Fibroblast of pulmonary artery (primary cell): ENCODE measurements around the gene IDS.

Experiments
- DNase-seq: peaks from one replicate; pipeline ENCODE4 v3.0.0-alpha.2; 2010; ENCODE audit warnings: low read depth
- H3K4me3 ChIP-seq: replicated peaks from 2 replicates; pipeline ENCODE4 v1.5.1; 2011; ENCODE audit warnings: low read depth, mild to moderate bottlenecking, control low read depth, low read length, moderate library complexity
- TF ChIP-seq, protein P1 (sequence below): IDR thresholded peaks from 2 replicates; pipeline ENCODE4 v1.5.1; 2011; ENCODE audit warnings: mild to moderate bottlenecking, control low read depth, low read length, inconsistent platforms; ENCODE audit errors: missing control alignments

Gene IDS

DNA sequence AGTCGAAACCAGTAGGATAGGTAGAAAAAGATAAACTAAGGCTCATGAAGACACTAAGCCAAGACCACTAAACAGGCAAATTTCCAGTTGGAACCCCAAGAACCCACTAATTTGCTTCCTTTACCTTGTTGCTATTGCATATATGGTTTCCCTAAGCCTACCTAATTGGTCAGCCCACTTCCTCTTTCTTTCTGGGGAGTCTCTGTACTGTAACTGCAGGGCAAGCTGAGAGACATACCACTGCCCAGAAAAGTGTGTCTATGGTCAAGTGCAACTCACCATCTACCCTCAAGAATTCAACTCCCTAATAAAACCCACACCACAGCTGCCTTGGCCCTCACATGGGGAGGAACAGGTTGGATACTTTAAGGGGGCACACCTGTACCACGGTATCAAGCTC, 28.6 kb downstream of the IDS start:
- DNase-seq, result no peak
- no peak overlapping the region for H3K4me3 ChIP-seq
- TF ChIP-seq, protein P1, sequence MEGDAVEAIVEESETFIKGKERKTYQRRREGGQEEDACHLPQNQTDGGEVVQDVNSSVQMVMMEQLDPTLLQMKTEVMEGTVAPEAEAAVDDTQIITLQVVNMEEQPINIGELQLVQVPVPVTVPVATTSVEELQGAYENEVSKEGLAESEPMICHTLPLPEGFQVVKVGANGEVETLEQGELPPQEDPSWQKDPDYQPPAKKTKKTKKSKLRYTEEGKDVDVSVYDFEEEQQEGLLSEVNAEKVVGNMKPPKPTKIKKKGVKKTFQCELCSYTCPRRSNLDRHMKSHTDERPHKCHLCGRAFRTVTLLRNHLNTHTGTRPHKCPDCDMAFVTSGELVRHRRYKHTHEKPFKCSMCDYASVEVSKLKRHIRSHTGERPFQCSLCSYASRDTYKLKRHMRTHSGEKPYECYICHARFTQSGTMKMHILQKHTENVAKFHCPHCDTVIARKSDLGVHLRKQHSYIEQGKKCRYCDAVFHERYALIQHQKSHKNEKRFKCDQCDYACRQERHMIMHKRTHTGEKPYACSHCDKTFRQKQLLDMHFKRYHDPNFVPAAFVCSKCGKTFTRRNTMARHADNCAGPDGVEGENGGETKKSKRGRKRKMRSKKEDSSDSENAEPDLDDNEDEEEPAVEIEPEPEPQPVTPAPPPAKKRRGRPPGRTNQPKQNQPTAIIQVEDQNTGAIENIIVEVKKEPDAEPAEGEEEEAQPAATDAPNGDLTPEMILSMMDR, result no peak

GRCh38 chrX:149473966-149474365, 31.1 kb downstream of the IDS start:
- no peak overlapping the region for H3K4me3 ChIP-seq
- DNase-seq, result no peak
- TF ChIP-seq, protein P1, result no peak

DNA sequence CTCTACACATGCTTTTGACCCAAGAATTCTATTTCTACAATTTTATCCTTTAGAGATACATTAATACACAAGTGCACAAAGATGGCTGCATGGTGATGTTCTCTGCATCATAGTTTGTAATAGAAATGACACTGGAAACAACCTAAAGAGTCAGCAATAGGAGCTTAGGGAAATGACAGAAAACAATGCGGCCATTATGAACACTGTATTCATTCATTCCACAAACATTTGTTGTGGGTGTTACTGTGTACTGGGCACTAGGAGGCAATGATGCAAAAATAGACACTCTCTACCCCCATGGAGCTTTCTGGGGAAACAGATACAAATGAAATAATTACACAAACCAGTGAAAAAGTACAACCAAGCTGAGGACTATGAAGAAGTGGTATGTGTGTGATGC, 32.0 kb downstream of the IDS start:
- TF ChIP-seq, protein P1, result no peak
- H3K4me3 ChIP-seq, result no peak overlapping the region

GRCh38 chrX:149472625-149473024, 32.5 kb downstream of the IDS start:
- H3K4me3 ChIP-seq, result no peak overlapping the region
- TF ChIP-seq, protein P1, result no peak
- no peak for DNase-seq

More for the DNA sequence above, 32.0 kb downstream of the IDS start:
- no peak for DNase-seq

- H3K4me3 ChIP-seq, result no peak overlapping the region
- DNase-seq, result no peak
- TF ChIP-seq, protein P1, result no peak
These were observed 33.7 kb downstream of the IDS start for GRCh38 chrX:149471397-149471796.

GRCh38 chrX:149470955-149471354, 34.2 kb downstream of the IDS start:
- peak; percentile 65 for DNase-seq
- no peak overlapping the region for H3K4me3 ChIP-seq

DNA sequence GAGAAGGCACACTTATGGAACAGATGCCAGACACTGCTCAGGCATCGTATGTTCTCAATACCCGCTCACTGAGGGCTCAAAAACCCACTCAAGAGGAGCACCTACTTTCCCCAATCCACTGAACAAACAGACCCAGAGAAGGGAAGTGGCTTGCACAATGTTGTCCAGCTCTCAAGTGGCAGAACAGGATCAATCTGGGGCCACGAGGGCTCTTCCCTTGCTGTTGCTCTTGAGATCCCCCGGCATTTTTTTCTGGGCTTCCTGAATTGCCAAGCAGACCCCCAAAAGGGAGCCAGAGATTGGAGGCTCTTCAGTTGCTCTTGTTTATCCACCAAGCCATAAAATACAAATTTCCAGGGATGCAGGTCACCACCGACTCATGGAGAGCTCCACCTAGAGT, 35.7 kb downstream of the IDS start:
- TF ChIP-seq, protein P1, result no peak

More at GRCh38 chrX:149470955-149471354, 34.2 kb downstream of the IDS start:
- TF ChIP-seq, protein P1, result peak; percentile 58

More for the DNA sequence above, 35.7 kb downstream of the IDS start:
- no peak overlapping the region for H3K4me3 ChIP-seq
- no peak for DNase-seq
